Measurements from ENCODE around the gene ASPM.

GRCh38 chr1:197065559-197065958 lies 80.9 kb downstream of the ASPM start:
- TF ChIP-seq CTCF (IDR thresholded peaks at IDR 0.05) (no peak), POLR2A (IDR thresholded peaks at IDR 0.05) (no peak)
